H9 (cell line): ENCODE data around the gene HMGB4. TPM values are rescaled to one million over a fixed set of nuclear protein-coding genes. Genes with fewer than 3 reads are reported as not detected.

Source experiments
- DNase-seq: peaks from one replicate; pipeline ENCODE4 v3.0.0-alpha.2; 2017
- H2AFZ ChIP-seq: one replicate; pipeline ENCODE4 v1.6.1; 2013; ENCODE audit warnings: mild to moderate bottlenecking, low read length, control low read depth, moderate library complexity
- H2AK5ac ChIP-seq: 2 replicates; pipeline ENCODE4 v1.6.1; 2013; ENCODE audit warnings: low read length, control low read depth, mixed read lengths; ENCODE audit not compliant: insufficient read length
- H2BK120ac ChIP-seq: one replicate; pipeline ENCODE4 v1.6.1; 2013; ENCODE audit warnings: low read depth, mild to moderate bottlenecking, low read length, control low read depth, inconsistent platforms; ENCODE audit not compliant: poor library complexity, severe bottlenecking
- H2BK12ac ChIP-seq: 2 replicates; pipeline ENCODE4 v1.6.1; 2013; ENCODE audit warnings: low read length, control low read depth, mixed read lengths, low read depth; ENCODE audit not compliant: insufficient read length
- H2BK15ac ChIP-seq: 2 replicates; pipeline ENCODE4 v1.6.1; 2013; ENCODE audit warnings: low read depth, low read length, control low read depth
- H2BK20ac ChIP-seq: one replicate; pipeline ENCODE4 v1.6.1; 2013; ENCODE audit warnings: low read depth, mild to moderate bottlenecking, low read length, control low read depth, inconsistent platforms; ENCODE audit not compliant: poor library complexity, severe bottlenecking
- H2BK5ac ChIP-seq: 2 replicates; pipeline ENCODE4 v1.6.1; 2013; ENCODE audit warnings: low read length, control low read depth, mixed read lengths; ENCODE audit not compliant: insufficient read length
- H3K14ac ChIP-seq: 2 replicates; pipeline ENCODE4 v1.6.1; 2013; ENCODE audit warnings: low read length, control low read depth; ENCODE audit not compliant: insufficient read depth
- H3K18ac ChIP-seq: 2 replicates; pipeline ENCODE4 v1.6.1; 2013; ENCODE audit warnings: low read depth, mild to moderate bottlenecking, mixed read lengths, low read length, control low read depth; ENCODE audit not compliant: insufficient read length
- H3K23ac ChIP-seq: 2 replicates; pipeline ENCODE4 v1.6.1; 2013; ENCODE audit warnings: low read length, control low read depth, mixed read lengths, low read depth; ENCODE audit not compliant: insufficient read length
- H3K23me2 ChIP-seq: 2 replicates; pipeline ENCODE4 v1.6.1; 2013; ENCODE audit warnings: low read depth, mild to moderate bottlenecking, mixed read lengths, low read length, control low read depth; ENCODE audit not compliant: insufficient read length, poor library complexity, severe bottlenecking
- H3K27ac ChIP-seq: 2 replicates; pipeline ENCODE4 v1.5.1; 2013; ENCODE audit warnings: low read length, control low read depth, mixed read lengths, low read depth; ENCODE audit not compliant: insufficient read length
- H3K27me3 ChIP-seq: 2 replicates; pipeline ENCODE4 v1.6.1; 2013; ENCODE audit warnings: low read length, control low read depth, inconsistent platforms; ENCODE audit not compliant: insufficient read depth
- H3K4ac ChIP-seq: 2 replicates; pipeline ENCODE4 v1.6.1; 2013; ENCODE audit warnings: low read depth, mild to moderate bottlenecking, control low read depth, inconsistent platforms, low read length, moderate library complexity
- H3K4me1 ChIP-seq: 2 replicates; pipeline ENCODE4 v1.6.1; 2013; ENCODE audit warnings: low read length, control low read depth, inconsistent platforms; ENCODE audit not compliant: insufficient read depth
- H3K4me2 ChIP-seq: 2 replicates; pipeline ENCODE4 v1.6.1; 2013; ENCODE audit warnings: low read length, control low read depth, mixed read lengths; ENCODE audit not compliant: insufficient read length, insufficient read depth
- H3K56ac ChIP-seq: 2 replicates; pipeline ENCODE4 v1.6.1; 2013; ENCODE audit warnings: low read depth, mild to moderate bottlenecking, mixed read lengths, low read length, control low read depth; ENCODE audit not compliant: insufficient read length
- H3K79me1 ChIP-seq: 2 replicates; pipeline ENCODE4 v1.6.1; 2013; ENCODE audit warnings: low read depth, mild to moderate bottlenecking, moderate library complexity, low read length, control low read depth, inconsistent platforms; ENCODE audit not compliant: insufficient read depth, poor library complexity, severe bottlenecking
- H3K79me2 ChIP-seq: 2 replicates; pipeline ENCODE4 v1.6.1; 2013; ENCODE audit warnings: low read length, control low read depth, inconsistent platforms; ENCODE audit not compliant: insufficient read depth
- H3K9ac ChIP-seq: 2 replicates; pipeline ENCODE4 v1.6.1; 2013; ENCODE audit warnings: low read length, control low read depth, mixed read lengths; ENCODE audit not compliant: insufficient read length; ENCODE audit errors: extremely low read depth
- H3K9me3 ChIP-seq: one replicate; pipeline ENCODE4 v1.6.1; 2013; ENCODE audit warnings: low read depth, low read length, inconsistent platforms; ENCODE audit not compliant: control insufficient read depth
- H3T11ph ChIP-seq: one replicate; pipeline ENCODE4 v1.6.1; 2013; ENCODE audit warnings: mild to moderate bottlenecking, low read length, control low read depth, inconsistent platforms
- H4K20me1 ChIP-seq: one replicate; pipeline ENCODE4 v1.6.1; 2013; ENCODE audit not compliant: control insufficient read depth, insufficient read length, insufficient read depth
- H4K5ac ChIP-seq: 2 replicates; pipeline ENCODE4 v1.6.1; 2013; ENCODE audit warnings: low read depth, mild to moderate bottlenecking, mixed read lengths, low read length, control low read depth; ENCODE audit not compliant: insufficient read length
- H4K8ac ChIP-seq: replicated peaks from 2 replicates; pipeline ENCODE4 v1.6.1; 2013; ENCODE audit warnings: low read length, control low read depth, mixed read lengths, low read depth; ENCODE audit not compliant: insufficient read length
- H4K91ac ChIP-seq: 2 replicates; pipeline ENCODE4 v1.6.1; 2013; ENCODE audit warnings: low read depth, mild to moderate bottlenecking, moderate library complexity, mixed read lengths, low read length, control low read depth; ENCODE audit not compliant: insufficient read length
- H3K27ac Mint-ChIP-seq, 3 experiments: 2 replicates in 2 of 3; 3 replicates in 1 of 3; pipeline ENCODE4 v1.8.0; 2020 to 2021; ENCODE audit warnings: mixed read lengths in 3 of 3, mild to moderate bottlenecking in 1 of 3, moderate library complexity in 1 of 3
- H3K27me3 Mint-ChIP-seq: 2 replicates; pipeline ENCODE4 v1.8.0; 2021; ENCODE audit warnings: low read depth, mild to moderate bottlenecking, moderate library complexity, mixed read lengths
- H3K36me3 Mint-ChIP-seq, 3 experiments: 2 replicates in 2 of 3; 3 replicates in 1 of 3; pipeline ENCODE4 v1.8.0; 2020 to 2021; ENCODE audit warnings: low read depth in 3 of 3, mixed read lengths in 3 of 3; ENCODE audit not compliant: insufficient read depth in 1 of 3
- H3K4me1 Mint-ChIP-seq, 2 experiments: 2 replicates each; pipeline ENCODE4 v1.8.0; 2020; ENCODE audit warnings: mixed read lengths in 2 of 2
- H3K4me3 Mint-ChIP-seq, 2 experiments: 2 replicates in 1 of 2; 3 replicates in 1 of 2; pipeline ENCODE4 v1.8.0; 2020 to 2021; ENCODE audit warnings: mild to moderate bottlenecking in 2 of 2, mixed read lengths in 2 of 2, moderate library complexity in 1 of 2
- H3K9me3 Mint-ChIP-seq, 2 experiments: 2 replicates in 1 of 2; 3 replicates in 1 of 2; pipeline ENCODE4 v1.8.0; 2020; ENCODE audit warnings: mild to moderate bottlenecking in 2 of 2, mixed read lengths in 2 of 2, moderate library complexity in 1 of 2
- WGBS: extraction: QIAGEN DNeasy Blood & Tissue Kit; methylation state at CpG from one replicate; pipeline ENCODE4 v1.1.7; 2013; ENCODE audit warnings: missing lambda C conversion rate, low lambda C conversion rate, mixed read lengths; ENCODE audit not compliant: insufficient read length; ENCODE audit errors: extremely low coverage; 5-methylcytosine and 5-hydroxymethylcytosine counted together
- total RNA-seq: library from RNA; stranded (reverse); gene quantifications from 2 replicates; pipeline ENCODE4 v1.2.1, GENCODE V29; 2021
- TF ChIP-seq, protein P1 (sequence below): fragments of 200-600 bp; sonication (generic); conservative IDR thresholded peaks from 3 replicates; pipeline ENCODE4 v1.8.0; 2021; ENCODE audit warnings: antibody characterized with exemption, mild to moderate bottlenecking

HMGB4 gene
- total RNA-seq, 1 experiment from 2014 or later, result not detected

GRCh38 chr1:33818071-33818470, 45.8 kb upstream of the HMGB4 start:
- Mint-ChIP-seq H3K36me3 (peaks cover 0 to 6% (median 0%) of the 10 kb centered on the region in 3 experiments; a peak in 2 of 7 replicates), H3K27ac (no peak overlapping the region), H3K4me3 (no peak overlapping the region), H3K27me3 (no peaks in the 10 kb centered on the region; the same call in none of the 2 replicates), H3K4me1 (peaks cover 0 to 2% of the 10 kb centered on the region in 2 experiments; a peak in 1 of 4 replicates), H3K9me3 (no peaks in the 10 kb centered on the region)
- Histone ChIP-seq H2BK15ac (no peak overlapping the region), H3K79me1 (no peaks in the 10 kb centered on the region), H2BK12ac (no peak overlapping the region), H3K18ac (no peak overlapping the region), H3T11ph (no peak overlapping the region), H3K4me2 (no peak overlapping the region), H3K56ac (no peak overlapping the region), H4K8ac (no peak overlapping the region), H3K23ac (no peak overlapping the region), H3K27ac (no peak overlapping the region), H2AFZ (no peak overlapping the region), H3K9ac (no peak overlapping the region), H3K79me2 (no peaks in the 10 kb centered on the region), H3K4ac (no peak overlapping the region), H4K5ac (no peak overlapping the region), H4K91ac (no peak overlapping the region), H2BK5ac (no peak overlapping the region), H2BK120ac (no peak overlapping the region), H2BK20ac (no peak overlapping the region), H3K9me3 (no peaks in the 10 kb centered on the region), H3K27me3 (no peaks in the 10 kb centered on the region), H2AK5ac (no peak overlapping the region), H3K4me1 (no peaks in the 10 kb centered on the region), H3K23me2 (no peaks in the 10 kb centered on the region), H3K14ac (no peak overlapping the region), H4K20me1 (no peaks in the 10 kb centered on the region)
- no peak for DNase-seq
- TF ChIP-seq, protein P1, sequence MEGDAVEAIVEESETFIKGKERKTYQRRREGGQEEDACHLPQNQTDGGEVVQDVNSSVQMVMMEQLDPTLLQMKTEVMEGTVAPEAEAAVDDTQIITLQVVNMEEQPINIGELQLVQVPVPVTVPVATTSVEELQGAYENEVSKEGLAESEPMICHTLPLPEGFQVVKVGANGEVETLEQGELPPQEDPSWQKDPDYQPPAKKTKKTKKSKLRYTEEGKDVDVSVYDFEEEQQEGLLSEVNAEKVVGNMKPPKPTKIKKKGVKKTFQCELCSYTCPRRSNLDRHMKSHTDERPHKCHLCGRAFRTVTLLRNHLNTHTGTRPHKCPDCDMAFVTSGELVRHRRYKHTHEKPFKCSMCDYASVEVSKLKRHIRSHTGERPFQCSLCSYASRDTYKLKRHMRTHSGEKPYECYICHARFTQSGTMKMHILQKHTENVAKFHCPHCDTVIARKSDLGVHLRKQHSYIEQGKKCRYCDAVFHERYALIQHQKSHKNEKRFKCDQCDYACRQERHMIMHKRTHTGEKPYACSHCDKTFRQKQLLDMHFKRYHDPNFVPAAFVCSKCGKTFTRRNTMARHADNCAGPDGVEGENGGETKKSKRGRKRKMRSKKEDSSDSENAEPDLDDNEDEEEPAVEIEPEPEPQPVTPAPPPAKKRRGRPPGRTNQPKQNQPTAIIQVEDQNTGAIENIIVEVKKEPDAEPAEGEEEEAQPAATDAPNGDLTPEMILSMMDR, result no peak
- WGBS, result no CpG with 5 or more reads among the region's 3 CpGs
